Esophagus muscularis mucosa (tissue), 4 donors: ENCODE results near the gene LILRB2.

Experiments
- EP300 ChIP-seq: sonication (generic); formaldehyde crosslinking; IDR thresholded peaks from one replicate; pipeline ENCODE4 v1.6.1; 2017; ENCODE audit warnings: antibody characterized with exemption
- POLR2A ChIP-seq: fragments of 450-650 bp; IDR thresholded peaks from one replicate; pipeline ENCODE4 v1.6.1; 2017; ENCODE audit warnings: antibody characterized with exemption, moderate library complexity, mild to moderate bottlenecking, low read depth
- TF ChIP-seq, protein P1 (sequence below), 3 experiments: fragments of 200-600 bp in 2 of 3; fragments of 450-650 bp in 1 of 3; sonication (generic) in 2 of 3; IDR thresholded peaks; one replicate each; pipeline ENCODE4 v1.5.1; 2017 to 2019; ENCODE audit warnings: antibody characterized with exemption in 3 of 3, mild to moderate bottlenecking in 2 of 3, moderate library complexity in 1 of 3

DNA sequence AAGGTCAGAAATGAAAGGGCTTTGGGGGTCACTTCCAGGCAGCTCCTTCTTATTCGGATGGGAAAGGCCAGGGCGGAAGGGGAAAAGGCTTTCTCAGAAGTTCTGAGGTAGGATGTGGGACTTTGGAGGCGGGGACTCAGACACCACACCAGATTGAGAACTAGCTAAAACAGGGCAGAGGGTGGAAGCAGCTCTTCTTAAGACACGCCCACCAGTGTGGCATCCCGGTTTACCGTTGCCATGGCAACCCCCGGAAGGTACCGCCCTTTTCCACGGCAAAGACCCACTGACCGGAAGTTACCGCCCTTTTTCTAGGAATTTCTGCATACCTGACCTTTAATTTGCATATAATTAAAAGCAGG is 35.8 kb upstream of the LILRB2 start:
- TF ChIP-seq, protein P1, sequence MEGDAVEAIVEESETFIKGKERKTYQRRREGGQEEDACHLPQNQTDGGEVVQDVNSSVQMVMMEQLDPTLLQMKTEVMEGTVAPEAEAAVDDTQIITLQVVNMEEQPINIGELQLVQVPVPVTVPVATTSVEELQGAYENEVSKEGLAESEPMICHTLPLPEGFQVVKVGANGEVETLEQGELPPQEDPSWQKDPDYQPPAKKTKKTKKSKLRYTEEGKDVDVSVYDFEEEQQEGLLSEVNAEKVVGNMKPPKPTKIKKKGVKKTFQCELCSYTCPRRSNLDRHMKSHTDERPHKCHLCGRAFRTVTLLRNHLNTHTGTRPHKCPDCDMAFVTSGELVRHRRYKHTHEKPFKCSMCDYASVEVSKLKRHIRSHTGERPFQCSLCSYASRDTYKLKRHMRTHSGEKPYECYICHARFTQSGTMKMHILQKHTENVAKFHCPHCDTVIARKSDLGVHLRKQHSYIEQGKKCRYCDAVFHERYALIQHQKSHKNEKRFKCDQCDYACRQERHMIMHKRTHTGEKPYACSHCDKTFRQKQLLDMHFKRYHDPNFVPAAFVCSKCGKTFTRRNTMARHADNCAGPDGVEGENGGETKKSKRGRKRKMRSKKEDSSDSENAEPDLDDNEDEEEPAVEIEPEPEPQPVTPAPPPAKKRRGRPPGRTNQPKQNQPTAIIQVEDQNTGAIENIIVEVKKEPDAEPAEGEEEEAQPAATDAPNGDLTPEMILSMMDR (IDR thresholded peaks at IDR 0.05) = no peak
- TF ChIP-seq POLR2A (no peak), EP300 (no peak)
